ENCODE measurements around the gene LMNTD1. TPM values are rescaled to one million over a fixed set of nuclear protein-coding genes. Genes with fewer than 3 reads are reported as not detected.

Gene LMNTD1
- polyA plus RNA-seq, 3 donors = not detected

- Histone ChIP-seq H3K79me2 (ENCODE audit: insufficient read depth, low read length) (no peaks in the 10 kb centered on the region), H3K27me3 (ENCODE audit: control insufficient read depth in 2 of 2, insufficient read depth in 2 of 2, low read length in 2 of 2) (no peaks in the 10 kb centered on the region), H3K9me3 (replicated peaks in 1 of 2; ENCODE audit: control insufficient read depth in 1 of 2, insufficient read depth in 1 of 2, low read length in 2 of 2) (no peaks in the 10 kb centered on the region), H3K4me2 (replicated peaks; ENCODE audit: extremely low read depth, low read length, poor library complexity, severe bottlenecking) (no peak overlapping the region), H3K27ac (ENCODE audit: low read depth in 1 of 2, low read length in 2 of 2) (no peak overlapping the region), H3K4me1 (ENCODE audit: control insufficient read depth in 1 of 2, insufficient read depth in 2 of 2, low read length in 2 of 2) (no peaks in the 10 kb centered on the region), H3K36me3 (replicated peaks in 1 of 2; ENCODE audit: control insufficient read depth in 1 of 2, insufficient read depth in 2 of 2, low read length in 2 of 2) (no peaks in the 10 kb centered on the region), H3K4me3 (replicated peaks in 1 of 3; ENCODE audit: low read depth in 2 of 3, low read length in 3 of 3) (no peak overlapping the region), H4K20me1 (ENCODE audit: insufficient read depth, low read length) (no peaks in the 10 kb centered on the region), H3K9ac (ENCODE audit: insufficient read depth, low read length, poor library complexity, severe bottlenecking) (no peak overlapping the region), H2AFZ (ENCODE audit: insufficient read depth, low read depth, low read length, poor library complexity, severe bottlenecking) (no peak overlapping the region)
- H3K4me1 Mint-ChIP-seq = no peaks in the 10 kb centered on the region
- no peaks in the 10 kb centered on the region for H3K9me3 Mint-ChIP-seq
- DNase-seq = no peak
- intact Hi-C loops (cut with micrococcal nuclease) = no loop called here
- H3K27ac Mint-ChIP-seq = no peak overlapping the region
- no peaks in the 10 kb centered on the region for H3K27me3 Mint-ChIP-seq (ENCODE audit: low read depth in 3 of 3)
- no peaks in the 10 kb centered on the region for H3K36me3 Mint-ChIP-seq
- no peak overlapping the region for H3K4me3 Mint-ChIP-seq
- no peak for TF ChIP-seq CTCF (IDR thresholded peaks at IDR 0.05)
These were observed 28.7 kb downstream of the LMNTD1 start for GRCh38 chr12:25524366-25524765.

GRCh38 chr12:25521625-25522256 is 31.3 kb downstream of the LMNTD1 start:
- H4K20me1 ChIP-seq (ENCODE audit: insufficient read depth, low read length) = no peaks in the 10 kb centered on the region
- Mint-ChIP-seq H3K9me3 (peaks cover 0 to 5% (median 0%) of the 10 kb centered on the region in 7 donors), H3K36me3 (no peaks in the 10 kb centered on the region), H3K27ac (no peak overlapping the region), H3K4me1 (no peaks in the 10 kb centered on the region), H3K27me3 (ENCODE audit: low read depth in 3 of 3) (no peaks in the 10 kb centered on the region), H3K4me3 (no peak overlapping the region)
- no peak overlapping the region for H3K4me3 ChIP-seq (replicated peaks in 1 of 3; ENCODE audit: low read depth in 2 of 3, low read length in 3 of 3)
- no peaks in the 10 kb centered on the region for H3K9me3 ChIP-seq (replicated peaks in 1 of 2; ENCODE audit: control insufficient read depth in 1 of 2, insufficient read depth in 1 of 2, low read length in 2 of 2)
- no peaks in the 10 kb centered on the region for H3K79me2 ChIP-seq (ENCODE audit: insufficient read depth, low read length)
- DNase-seq = no peak
- no peaks in the 10 kb centered on the region for H3K4me1 ChIP-seq (ENCODE audit: control insufficient read depth in 1 of 2, insufficient read depth in 2 of 2, low read length in 2 of 2)
- no peak overlapping the region for H3K9ac ChIP-seq (ENCODE audit: insufficient read depth, low read length, poor library complexity, severe bottlenecking)
- no peak overlapping the region for H3K27ac ChIP-seq (ENCODE audit: low read depth in 1 of 2, low read length in 2 of 2)
- WGBS (ENCODE audit: insufficient coverage) = no CpG with 5 or more reads among the region's 5 CpGs
- no peaks in the 10 kb centered on the region for H3K27me3 ChIP-seq (ENCODE audit: control insufficient read depth in 2 of 2, insufficient read depth in 2 of 2, low read length in 2 of 2)
- no peak for TF ChIP-seq CTCF (IDR thresholded peaks at IDR 0.05)
- H3K36me3 ChIP-seq (replicated peaks in 1 of 2; ENCODE audit: control insufficient read depth in 1 of 2, insufficient read depth in 2 of 2, low read length in 2 of 2) = no peaks in the 10 kb centered on the region
- intact Hi-C loops (cut with micrococcal nuclease) = no loop called here
- H3K4me2 ChIP-seq (replicated peaks; ENCODE audit: extremely low read depth, low read length, poor library complexity, severe bottlenecking) = no peak overlapping the region
- H2AFZ ChIP-seq (ENCODE audit: insufficient read depth, low read depth, low read length, poor library complexity, severe bottlenecking) = no peak overlapping the region

Data from CD14-positive monocyte (primary cell).